ENCODE measurements around the gene ANO7.

ANO7 gene

DNA sequence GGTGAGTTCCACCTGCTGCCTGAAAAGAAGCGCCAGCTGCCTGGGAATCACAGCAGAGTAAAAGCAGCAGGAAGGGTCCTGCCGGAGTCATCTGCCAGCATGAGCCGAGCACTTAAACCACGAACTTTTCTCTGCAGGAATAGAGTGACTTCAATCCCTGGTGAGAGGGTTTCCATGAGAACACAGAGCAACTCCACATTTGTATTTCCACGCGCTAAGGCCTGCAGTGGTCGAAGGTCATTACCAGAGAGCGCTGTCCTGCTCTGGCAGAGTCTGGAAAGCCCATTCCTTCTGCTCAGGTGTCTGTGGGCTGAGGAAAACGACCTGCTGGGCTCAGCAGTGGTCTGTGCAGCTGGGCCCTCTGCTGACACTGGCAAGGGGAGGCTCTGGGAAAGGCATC is 45.9 kb upstream of the ANO7 start:
- H3K4me3 ChIP-seq (replicated peaks in 1 of 2; ENCODE audit: low read depth in 2 of 2, low read length in 2 of 2): no peak overlapping the region
- no peak for DNase-seq (ENCODE audit: low read depth in 2 of 2)
- TF ChIP-seq, protein P1, sequence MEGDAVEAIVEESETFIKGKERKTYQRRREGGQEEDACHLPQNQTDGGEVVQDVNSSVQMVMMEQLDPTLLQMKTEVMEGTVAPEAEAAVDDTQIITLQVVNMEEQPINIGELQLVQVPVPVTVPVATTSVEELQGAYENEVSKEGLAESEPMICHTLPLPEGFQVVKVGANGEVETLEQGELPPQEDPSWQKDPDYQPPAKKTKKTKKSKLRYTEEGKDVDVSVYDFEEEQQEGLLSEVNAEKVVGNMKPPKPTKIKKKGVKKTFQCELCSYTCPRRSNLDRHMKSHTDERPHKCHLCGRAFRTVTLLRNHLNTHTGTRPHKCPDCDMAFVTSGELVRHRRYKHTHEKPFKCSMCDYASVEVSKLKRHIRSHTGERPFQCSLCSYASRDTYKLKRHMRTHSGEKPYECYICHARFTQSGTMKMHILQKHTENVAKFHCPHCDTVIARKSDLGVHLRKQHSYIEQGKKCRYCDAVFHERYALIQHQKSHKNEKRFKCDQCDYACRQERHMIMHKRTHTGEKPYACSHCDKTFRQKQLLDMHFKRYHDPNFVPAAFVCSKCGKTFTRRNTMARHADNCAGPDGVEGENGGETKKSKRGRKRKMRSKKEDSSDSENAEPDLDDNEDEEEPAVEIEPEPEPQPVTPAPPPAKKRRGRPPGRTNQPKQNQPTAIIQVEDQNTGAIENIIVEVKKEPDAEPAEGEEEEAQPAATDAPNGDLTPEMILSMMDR (IDR thresholded peaks at IDR 0.05; ENCODE audit: low read depth, low read length): no peak

DNA sequence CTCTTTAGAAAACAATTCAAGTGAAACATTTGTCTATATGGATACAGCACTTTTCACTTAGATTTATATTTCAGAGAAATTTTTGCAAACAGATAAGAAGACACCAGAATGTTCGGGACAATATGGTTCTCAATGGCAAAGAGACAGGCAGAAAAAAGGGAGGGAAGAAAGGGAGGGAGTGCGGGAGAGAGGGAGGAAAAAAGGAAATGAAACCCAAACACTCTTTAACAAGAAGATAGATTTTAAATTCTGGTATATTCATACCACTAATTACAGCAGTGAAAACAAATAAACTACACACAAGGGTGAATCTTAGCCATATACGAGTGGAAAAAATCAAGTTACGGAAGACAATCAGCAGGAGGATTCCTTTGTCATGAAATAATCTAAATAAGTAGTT is 42.2 kb upstream of the ANO7 start:
- no peak overlapping the region for H3K4me3 ChIP-seq (replicated peaks in 1 of 2; ENCODE audit: low read depth in 2 of 2, low read length in 2 of 2)
- no peak for DNase-seq (ENCODE audit: low read depth in 2 of 2)
- TF ChIP-seq, protein P1 (IDR thresholded peaks at IDR 0.05; ENCODE audit: low read depth, low read length): no peak

DNA sequence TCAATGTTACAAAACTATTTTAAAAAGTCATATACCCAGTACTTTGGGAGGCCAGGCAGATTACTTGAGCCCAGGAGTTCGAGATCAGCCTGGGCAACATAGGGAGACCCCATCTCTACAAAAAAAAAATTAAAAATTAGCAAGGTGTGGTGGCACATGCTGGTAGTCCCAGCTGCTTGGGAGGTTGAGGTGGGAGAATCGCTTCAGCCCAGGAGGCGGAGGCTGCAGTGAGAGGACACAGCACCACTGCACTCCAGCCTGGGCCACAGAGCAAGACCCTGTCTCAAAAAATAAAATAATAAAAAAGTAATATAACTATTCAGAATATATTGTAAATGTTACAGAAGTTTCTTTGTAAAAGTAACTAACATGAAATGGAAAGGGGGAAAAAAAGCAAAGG is 41.1 kb upstream of the ANO7 start:
- TF ChIP-seq, protein P1 (IDR thresholded peaks at IDR 0.05; ENCODE audit: low read depth, low read length): no peak
- no peak overlapping the region for H3K4me3 ChIP-seq (replicated peaks in 1 of 2; ENCODE audit: low read depth in 2 of 2, low read length in 2 of 2)
- no peak for DNase-seq (ENCODE audit: low read depth in 2 of 2)

DNA sequence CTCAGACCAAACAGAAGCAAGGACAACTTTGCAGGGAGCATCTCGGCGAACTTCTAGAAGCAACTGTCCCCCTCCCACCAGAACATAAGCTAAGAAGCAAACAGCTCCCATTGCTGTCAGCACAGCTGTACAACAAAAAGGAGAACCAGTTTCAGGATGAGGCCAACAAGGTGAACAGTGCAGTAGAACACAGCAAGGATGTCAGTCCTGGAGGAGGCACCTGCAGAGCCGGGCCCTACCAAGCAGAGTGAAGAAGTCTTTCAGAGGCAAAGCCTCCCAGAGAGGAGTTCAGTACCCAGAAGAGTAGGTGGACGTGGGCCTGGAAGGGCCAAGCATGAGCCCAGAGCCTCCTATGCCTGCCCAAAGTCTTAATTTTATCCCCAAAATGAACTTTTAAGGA is 40.2 kb upstream of the ANO7 start:
- peak overlapping the region in 1 of 2 donors; percentile 13 for H3K4me3 ChIP-seq (replicated peaks in 1 of 2; ENCODE audit: low read depth in 2 of 2, low read length in 2 of 2)
- TF ChIP-seq, protein P1 (IDR thresholded peaks at IDR 0.05; ENCODE audit: low read depth, low read length): no peak
- DNase-seq (ENCODE audit: low read depth in 2 of 2): no peak

DNA sequence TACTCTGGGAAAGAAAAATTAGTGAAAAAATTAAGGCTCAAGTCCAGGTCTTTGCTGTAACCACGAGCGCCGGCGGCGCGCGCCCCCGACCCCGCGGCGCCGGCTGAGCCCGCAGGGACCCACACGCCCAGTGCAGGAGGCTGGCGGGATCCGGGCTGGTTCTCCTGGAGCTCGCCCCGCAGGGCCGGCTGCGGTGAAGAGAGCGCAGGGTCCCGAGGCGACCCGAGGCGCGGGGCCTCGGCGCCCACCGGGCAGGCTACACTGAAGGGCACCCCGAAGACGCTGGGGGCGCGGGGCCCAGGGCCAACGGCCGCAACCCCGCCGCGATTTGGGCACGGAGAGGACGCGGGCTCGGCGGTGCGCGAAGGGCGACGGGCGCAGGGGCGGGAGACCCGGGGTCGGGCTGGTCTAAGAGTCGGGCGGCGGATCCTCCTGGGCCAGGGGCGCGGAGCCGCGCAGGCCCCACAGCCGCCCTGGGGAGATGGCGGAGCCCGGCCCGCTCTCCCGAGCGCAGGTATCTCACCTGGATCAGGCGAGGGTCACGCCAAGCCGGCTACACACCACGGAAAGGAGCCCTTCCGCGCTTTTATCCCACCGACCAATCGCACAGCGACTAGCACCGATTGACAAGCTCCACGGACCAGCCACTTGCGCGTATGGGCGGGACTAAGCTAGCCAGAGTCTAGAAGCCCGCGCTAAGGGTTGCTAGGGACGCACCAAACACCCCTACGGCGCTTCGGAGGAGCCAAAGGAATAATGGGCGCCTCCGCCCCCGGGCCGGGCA is 39.4 kb upstream of the ANO7 start, which contains the start of gene PASK:
PASK (minus strand) TSS at position 582 of the 784 bp plus-strand sequence. CDS start 6,440 bp downstream, outside the sequence.
- TF ChIP-seq, protein P1 (IDR thresholded peaks at IDR 0.05; ENCODE audit: low read depth, low read length): no peak
- peak within 1 kb of the TSS; percentile 84 to 85 for H3K4me3 ChIP-seq (replicated peaks in 1 of 2; ENCODE audit: low read depth in 2 of 2, low read length in 2 of 2)
- peak; percentile 94 to 95 for DNase-seq (ENCODE audit: low read depth in 2 of 2)

DNA sequence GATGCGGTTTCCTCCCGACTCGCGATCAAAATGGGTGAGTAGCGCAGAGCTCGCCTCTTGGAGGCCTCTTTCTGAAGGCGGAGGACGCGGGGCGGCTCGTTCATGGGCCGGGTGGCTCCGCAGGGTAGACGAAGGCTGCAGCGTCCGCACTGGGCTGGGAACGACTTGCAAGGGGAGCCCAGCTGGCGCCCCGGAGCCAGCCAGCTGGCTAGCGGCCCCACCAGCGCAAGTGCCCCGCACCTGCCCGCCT is 38.9 kb upstream of the ANO7 start:
- peak overlapping the region; percentile 84 to 85 for H3K4me3 ChIP-seq (replicated peaks in 1 of 2; ENCODE audit: low read depth in 2 of 2, low read length in 2 of 2)
- TF ChIP-seq, protein P1 (IDR thresholded peaks at IDR 0.05; ENCODE audit: low read depth, low read length): no peak
- DNase-seq (ENCODE audit: low read depth in 2 of 2): no peak
